ENCODE results near the gene NFATC3. TPM values are rescaled to one million over a fixed set of nuclear protein-coding genes. Genes with fewer than 3 reads are reported as not detected.

The NFATC3 gene
- total RNA-seq, 2 experiments from 2014 or later: 84.8 to 94.4 TPM

DNA sequence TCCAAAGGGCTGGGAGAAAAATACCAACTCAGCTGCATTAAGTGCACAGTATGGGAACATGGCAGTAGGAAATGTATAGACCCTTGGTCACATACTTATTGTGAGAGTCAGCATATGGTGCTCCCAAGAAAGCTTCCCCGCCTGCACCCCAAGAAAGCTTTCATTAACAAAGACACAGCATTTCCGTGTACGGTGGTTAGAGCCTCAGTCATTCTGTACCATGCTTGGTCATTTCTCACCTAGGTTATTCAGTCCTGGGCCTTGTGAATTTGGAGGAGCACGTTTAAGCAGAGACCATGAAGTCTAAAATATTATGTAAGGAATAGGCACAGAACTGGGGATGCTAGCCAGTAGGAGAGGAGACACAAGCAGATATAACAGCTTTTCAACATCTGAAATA lies 94.7 kb downstream of the NFATC3 start:
- H3K27ac Mint-ChIP-seq: peak overlapping the region; percentile 54
- POLR2A ChIA-PET: interaction anchor here (0.7 kb wide), 1 partner anchor 14 kb away, joined by 3 read pairs; no protein-coding TSS in a partner anchor
- DNase-seq: no peak
- Histone ChIP-seq H3K4me3 (ENCODE audit: low read length) (no peak overlapping the region), H3K4me1 (ENCODE audit: insufficient read depth, low read length) (no peaks in the 10 kb centered on the region), H3K9me3 (ENCODE audit: control insufficient read depth in 1 of 2, insufficient read depth in 1 of 2, low read length in 2 of 2) (no peaks in the 10 kb centered on the region), H3K27me3 (ENCODE audit: control insufficient read depth in 1 of 2, insufficient read depth in 2 of 2, low read length in 2 of 2) (no peaks in the 10 kb centered on the region), H3K27ac (ENCODE audit: low read depth in 1 of 2, low read length in 2 of 2) (no peak overlapping the region), H3K36me3 (ENCODE audit: insufficient read depth, low read length) (peaks cover 86% of the 10 kb centered on the region)
- H3K4me1 Mint-ChIP-seq (ENCODE audit: low read depth): peaks cover 10% of the 10 kb centered on the region
- H3K9me3 Mint-ChIP-seq: no peaks in the 10 kb centered on the region
- H3K27me3 Mint-ChIP-seq: no peaks in the 10 kb centered on the region
- CTCF ChIA-PET: interaction anchor here (1.9 to 2.1 kb wide), 2 partner anchors 11 to 13 kb away, joined by 4 to 6 read pairs; no protein-coding TSS in a partner anchor
- ATAC-seq (ENCODE audit: poor library complexity): no peak
- TF ChIP-seq, protein P1, sequence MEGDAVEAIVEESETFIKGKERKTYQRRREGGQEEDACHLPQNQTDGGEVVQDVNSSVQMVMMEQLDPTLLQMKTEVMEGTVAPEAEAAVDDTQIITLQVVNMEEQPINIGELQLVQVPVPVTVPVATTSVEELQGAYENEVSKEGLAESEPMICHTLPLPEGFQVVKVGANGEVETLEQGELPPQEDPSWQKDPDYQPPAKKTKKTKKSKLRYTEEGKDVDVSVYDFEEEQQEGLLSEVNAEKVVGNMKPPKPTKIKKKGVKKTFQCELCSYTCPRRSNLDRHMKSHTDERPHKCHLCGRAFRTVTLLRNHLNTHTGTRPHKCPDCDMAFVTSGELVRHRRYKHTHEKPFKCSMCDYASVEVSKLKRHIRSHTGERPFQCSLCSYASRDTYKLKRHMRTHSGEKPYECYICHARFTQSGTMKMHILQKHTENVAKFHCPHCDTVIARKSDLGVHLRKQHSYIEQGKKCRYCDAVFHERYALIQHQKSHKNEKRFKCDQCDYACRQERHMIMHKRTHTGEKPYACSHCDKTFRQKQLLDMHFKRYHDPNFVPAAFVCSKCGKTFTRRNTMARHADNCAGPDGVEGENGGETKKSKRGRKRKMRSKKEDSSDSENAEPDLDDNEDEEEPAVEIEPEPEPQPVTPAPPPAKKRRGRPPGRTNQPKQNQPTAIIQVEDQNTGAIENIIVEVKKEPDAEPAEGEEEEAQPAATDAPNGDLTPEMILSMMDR (IDR thresholded peaks at IDR 0.05): no peak
- H3K4me3 Mint-ChIP-seq: no peak overlapping the region
- peaks cover 91% of the 10 kb centered on the region for H3K36me3 Mint-ChIP-seq (ENCODE audit: low read depth)
- intact Hi-C loops (cut with DNase I, micrococcal nuclease): loop anchor here in 1 of 2 experiments (5.0 kb wide), 2 partner anchors 43 to 47 kb away; no protein-coding TSS in a partner anchor

DNA sequence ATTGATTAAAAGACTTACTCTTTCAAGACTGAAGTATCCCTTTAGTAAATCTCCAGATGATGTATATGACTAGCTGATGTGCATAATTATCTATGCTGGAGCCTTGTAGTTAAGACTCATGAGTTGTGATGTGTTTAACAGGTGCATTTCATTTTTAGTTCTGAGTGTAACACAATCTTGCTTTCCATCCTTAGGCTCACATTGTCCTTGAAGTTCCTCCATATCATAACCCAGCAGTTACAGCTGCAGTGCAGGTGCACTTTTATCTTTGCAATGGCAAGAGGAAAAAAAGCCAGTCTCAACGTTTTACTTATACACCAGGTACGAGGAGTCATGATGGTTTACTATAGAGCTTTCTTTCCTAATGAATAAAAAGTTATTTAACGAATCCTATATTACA lies 97.9 kb downstream of the NFATC3 start:
- H3K27me3 Mint-ChIP-seq: no peaks in the 10 kb centered on the region
- no peaks in the 10 kb centered on the region for H3K4me1 ChIP-seq (ENCODE audit: insufficient read depth, low read length)
- no peaks in the 10 kb centered on the region for H3K27me3 ChIP-seq (ENCODE audit: control insufficient read depth in 1 of 2, insufficient read depth in 2 of 2, low read length in 2 of 2)
- ChIA-PET POLR2A (no interaction called here), CTCF (interaction anchor here (1.9 kb wide), 1 partner anchor 44 kb away, joined by 5 read pairs; no protein-coding TSS in a partner anchor)
- H3K36me3 Mint-ChIP-seq (ENCODE audit: low read depth): peaks cover 88% of the 10 kb centered on the region
- TF ChIP-seq, protein P1 (IDR thresholded peaks at IDR 0.05): no peak
- H3K27ac ChIP-seq (ENCODE audit: low read depth in 1 of 2, low read length in 2 of 2): no peak overlapping the region
- no peaks in the 10 kb centered on the region for H3K9me3 Mint-ChIP-seq
- no peak overlapping the region for H3K27ac Mint-ChIP-seq
- no peaks in the 10 kb centered on the region for H3K9me3 ChIP-seq (ENCODE audit: control insufficient read depth in 1 of 2, insufficient read depth in 1 of 2, low read length in 2 of 2)
- H3K4me3 ChIP-seq (ENCODE audit: low read length): no peak overlapping the region
- intact Hi-C loops (cut with DNase I, micrococcal nuclease): no loop called here
- no peak for DNase-seq
- no peak overlapping the region for H3K4me3 Mint-ChIP-seq
- ATAC-seq (ENCODE audit: poor library complexity): no peak
- peaks cover 91% of the 10 kb centered on the region for H3K36me3 ChIP-seq (ENCODE audit: insufficient read depth, low read length)
- no peaks in the 10 kb centered on the region for H3K4me1 Mint-ChIP-seq (ENCODE audit: low read depth)

DNA sequence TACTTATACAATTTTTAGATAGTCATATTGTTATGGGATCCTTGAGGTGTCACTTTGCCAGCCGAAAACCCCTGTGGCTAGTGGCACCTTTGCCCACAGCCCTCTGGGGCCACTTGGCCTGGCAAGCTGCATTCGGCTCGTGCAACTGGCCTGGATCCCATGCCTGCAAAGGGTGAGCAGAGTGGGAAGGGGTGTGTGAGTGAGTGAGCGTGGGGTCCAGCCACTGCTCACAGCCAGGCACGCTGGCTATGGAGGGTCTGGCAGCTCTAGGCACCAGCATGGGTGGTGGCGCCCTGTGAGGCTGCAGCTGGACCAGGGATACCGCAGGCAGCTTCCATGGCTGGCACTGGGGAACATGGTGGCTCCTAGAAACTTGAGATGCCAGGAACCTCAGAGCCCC lies 101.7 kb downstream of the NFATC3 start:
- DNase-seq (no peak), ATAC-seq (ENCODE audit: poor library complexity) (no peak)
- Mint-ChIP-seq H3K36me3 (ENCODE audit: low read depth) (peaks cover 75% of the 10 kb centered on the region), H3K27me3 (no peaks in the 10 kb centered on the region), H3K4me3 (no peak overlapping the region), H3K27ac (no peak overlapping the region), H3K4me1 (ENCODE audit: low read depth) (no peaks in the 10 kb centered on the region), H3K9me3 (no peaks in the 10 kb centered on the region)
- Histone ChIP-seq H3K4me3 (ENCODE audit: low read length) (no peak overlapping the region), H3K27me3 (ENCODE audit: control insufficient read depth in 1 of 2, insufficient read depth in 2 of 2, low read length in 2 of 2) (no peaks in the 10 kb centered on the region), H3K36me3 (ENCODE audit: insufficient read depth, low read length) (peaks cover 81% of the 10 kb centered on the region), H3K27ac (ENCODE audit: low read depth in 1 of 2, low read length in 2 of 2) (no peak overlapping the region), H3K4me1 (ENCODE audit: insufficient read depth, low read length) (no peaks in the 10 kb centered on the region), H3K9me3 (ENCODE audit: control insufficient read depth in 1 of 2, insufficient read depth in 1 of 2, low read length in 2 of 2) (no peaks in the 10 kb centered on the region)
- intact Hi-C loops (cut with DNase I, micrococcal nuclease): no loop called here
- CTCF ChIA-PET: no interaction called here
- POLR2A ChIA-PET: no interaction called here
- TF ChIP-seq, protein P1 (IDR thresholded peaks at IDR 0.05): no peak
